ENCODE results near the gene DNAJB13.

DNAJB13 gene, protein sequence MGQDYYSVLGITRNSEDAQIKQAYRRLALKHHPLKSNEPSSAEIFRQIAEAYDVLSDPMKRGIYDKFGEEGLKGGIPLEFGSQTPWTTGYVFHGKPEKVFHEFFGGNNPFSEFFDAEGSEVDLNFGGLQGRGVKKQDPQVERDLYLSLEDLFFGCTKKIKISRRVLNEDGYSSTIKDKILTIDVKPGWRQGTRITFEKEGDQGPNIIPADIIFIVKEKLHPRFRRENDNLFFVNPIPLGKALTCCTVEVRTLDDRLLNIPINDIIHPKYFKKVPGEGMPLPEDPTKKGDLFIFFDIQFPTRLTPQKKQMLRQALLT

DNA sequence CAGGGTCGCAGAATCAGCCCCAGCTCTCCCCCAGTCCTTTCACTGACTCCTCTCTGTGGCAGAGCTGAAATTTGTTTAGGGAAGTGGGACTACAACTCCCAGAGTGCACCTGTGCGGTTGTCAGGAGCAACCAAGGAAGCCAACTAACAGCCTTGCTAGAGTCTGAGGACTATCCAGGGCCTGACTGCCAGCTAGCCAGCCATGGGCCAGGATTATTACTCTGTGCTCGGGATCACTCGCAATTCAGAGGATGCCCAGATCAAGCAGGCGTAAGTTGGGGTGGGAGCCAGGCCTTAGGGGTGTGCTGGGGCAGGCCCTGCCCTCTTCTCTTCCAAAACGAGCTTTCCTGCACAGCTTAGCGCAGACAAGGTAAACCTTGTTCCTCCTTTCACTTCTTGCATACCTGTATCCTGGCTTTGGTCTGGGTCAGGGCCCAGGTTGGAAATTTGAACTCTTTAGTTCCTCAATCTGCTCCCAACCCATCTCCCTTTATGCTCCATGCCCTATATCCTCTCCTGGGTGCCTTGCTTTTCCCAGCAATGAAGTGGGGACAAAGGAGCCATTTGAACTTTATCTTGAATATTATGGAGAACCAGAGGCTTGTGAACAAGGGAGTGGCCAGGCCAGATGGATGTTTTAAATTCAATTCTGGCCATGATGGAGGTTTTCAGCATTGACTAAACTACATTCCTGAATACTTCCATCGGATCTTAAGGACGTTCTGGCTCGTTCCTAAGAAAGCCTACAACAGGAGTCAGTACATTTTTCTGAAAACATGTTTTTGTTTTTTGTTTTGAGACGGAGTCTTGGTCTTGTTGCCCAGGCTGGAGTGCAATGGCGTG lies at the start of gene DNAJB13:
Gene DNAJB13 (plus strand): TSS at position 158 of the 842 bp plus-strand sequence. CDS start 44 bp downstream, at position 202.
- no peak for DNase-seq (ENCODE audit: low read depth)
- no peak within 1 kb of the TSS for H3K4me3 ChIP-seq (ENCODE audit: control insufficient read depth, low read depth, low read length)
- TF ChIP-seq, protein P1, sequence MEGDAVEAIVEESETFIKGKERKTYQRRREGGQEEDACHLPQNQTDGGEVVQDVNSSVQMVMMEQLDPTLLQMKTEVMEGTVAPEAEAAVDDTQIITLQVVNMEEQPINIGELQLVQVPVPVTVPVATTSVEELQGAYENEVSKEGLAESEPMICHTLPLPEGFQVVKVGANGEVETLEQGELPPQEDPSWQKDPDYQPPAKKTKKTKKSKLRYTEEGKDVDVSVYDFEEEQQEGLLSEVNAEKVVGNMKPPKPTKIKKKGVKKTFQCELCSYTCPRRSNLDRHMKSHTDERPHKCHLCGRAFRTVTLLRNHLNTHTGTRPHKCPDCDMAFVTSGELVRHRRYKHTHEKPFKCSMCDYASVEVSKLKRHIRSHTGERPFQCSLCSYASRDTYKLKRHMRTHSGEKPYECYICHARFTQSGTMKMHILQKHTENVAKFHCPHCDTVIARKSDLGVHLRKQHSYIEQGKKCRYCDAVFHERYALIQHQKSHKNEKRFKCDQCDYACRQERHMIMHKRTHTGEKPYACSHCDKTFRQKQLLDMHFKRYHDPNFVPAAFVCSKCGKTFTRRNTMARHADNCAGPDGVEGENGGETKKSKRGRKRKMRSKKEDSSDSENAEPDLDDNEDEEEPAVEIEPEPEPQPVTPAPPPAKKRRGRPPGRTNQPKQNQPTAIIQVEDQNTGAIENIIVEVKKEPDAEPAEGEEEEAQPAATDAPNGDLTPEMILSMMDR (IDR thresholded peaks at IDR 0.05; ENCODE audit: control insufficient read depth, insufficient read depth, low read depth, low read length, missing control alignments): no peak

DNA sequence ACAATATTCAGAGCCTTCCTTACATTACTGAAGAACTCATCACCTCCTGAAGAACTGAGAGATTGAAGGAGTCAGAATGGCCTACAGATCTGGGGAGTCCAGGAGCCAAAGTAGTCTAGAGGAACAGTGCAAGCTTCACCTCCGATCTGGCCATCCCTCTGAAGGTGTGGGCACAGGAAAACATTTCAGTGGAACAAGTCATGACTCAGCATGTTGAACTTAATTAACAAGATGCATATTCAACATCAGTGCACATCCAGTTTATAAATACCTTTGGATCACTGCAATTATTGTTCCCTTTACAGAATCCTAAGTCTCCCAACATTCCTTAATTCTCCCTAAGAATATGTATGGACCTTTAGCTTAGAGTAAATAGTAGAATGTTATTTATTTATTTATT lies 48.5 kb upstream of the DNAJB13 start:
- no peak for DNase-seq (ENCODE audit: low read depth)
- TF ChIP-seq, protein P1 (IDR thresholded peaks at IDR 0.05; ENCODE audit: control insufficient read depth, insufficient read depth, low read depth, low read length, missing control alignments): no peak
- no peak overlapping the region for H3K4me3 ChIP-seq (ENCODE audit: control insufficient read depth, low read depth, low read length)

DNA sequence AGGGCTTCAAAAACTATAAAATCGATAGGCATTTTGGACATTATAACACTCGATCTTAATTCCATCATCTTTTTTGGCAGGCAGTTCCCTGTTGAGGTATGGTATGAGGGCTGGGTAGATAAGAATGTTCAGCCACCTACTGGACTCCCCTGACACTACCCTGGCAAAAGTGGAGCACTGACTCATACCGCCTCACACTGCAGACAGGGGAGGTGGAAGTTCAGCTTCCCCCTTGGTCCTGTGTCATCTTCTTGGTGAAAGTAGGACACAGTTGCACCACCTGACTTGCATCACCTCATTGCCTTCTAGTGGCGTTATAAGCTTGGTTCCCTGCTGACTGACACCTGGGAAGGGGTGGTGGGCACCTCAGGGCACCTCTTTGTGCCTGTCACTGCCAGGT lies 43.6 kb upstream of the DNAJB13 start:
- TF ChIP-seq, protein P1 (IDR thresholded peaks at IDR 0.05; ENCODE audit: control insufficient read depth, insufficient read depth, low read depth, low read length, missing control alignments): peak; percentile 41
- no peak overlapping the region for H3K4me3 ChIP-seq (ENCODE audit: control insufficient read depth, low read depth, low read length)
- DNase-seq (ENCODE audit: low read depth): no peak

DNA sequence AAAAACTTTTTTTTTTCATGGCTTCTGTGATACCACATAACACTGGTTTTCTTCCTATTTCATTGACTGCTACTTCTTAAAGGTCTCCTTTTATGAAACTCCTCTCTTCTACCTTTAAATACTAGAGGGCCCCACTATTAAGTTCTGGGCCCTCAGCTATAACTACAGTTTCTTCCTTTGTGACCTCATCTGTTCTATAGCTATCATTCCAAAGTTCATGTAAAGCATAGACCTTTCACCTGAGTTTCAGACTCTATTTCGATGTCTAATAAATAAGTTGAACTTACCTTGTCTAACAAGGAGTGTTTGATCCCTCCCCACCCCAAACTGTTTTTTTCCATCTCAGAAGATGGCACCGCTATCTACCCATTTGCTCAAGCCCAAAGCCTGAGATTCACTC lies 38.8 kb upstream of the DNAJB13 start:
- no peak overlapping the region for H3K4me3 ChIP-seq (ENCODE audit: control insufficient read depth, low read depth, low read length)
- DNase-seq (ENCODE audit: low read depth): no peak
- TF ChIP-seq, protein P1 (IDR thresholded peaks at IDR 0.05; ENCODE audit: control insufficient read depth, insufficient read depth, low read depth, low read length, missing control alignments): no peak

DNA sequence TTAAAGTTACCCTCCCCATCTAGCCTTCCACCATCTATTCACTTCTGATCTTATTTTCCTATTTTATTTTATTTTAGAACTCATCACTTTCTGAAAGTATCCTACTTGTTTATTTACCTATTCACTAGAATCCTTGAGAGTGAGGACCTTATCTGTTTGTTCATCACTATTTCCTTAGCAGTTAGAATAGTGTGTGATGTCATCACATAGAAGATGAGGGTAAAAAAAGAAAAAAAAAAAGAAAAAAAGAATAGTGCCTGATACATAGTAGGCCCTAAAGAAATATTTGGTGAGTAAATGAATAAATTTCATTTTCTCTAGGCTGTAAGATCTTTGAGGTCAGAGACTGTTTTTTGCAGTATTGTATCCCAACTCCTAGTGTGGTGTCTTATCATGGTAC lies 37.4 kb upstream of the DNAJB13 start:
- no peak for DNase-seq (ENCODE audit: low read depth)
- TF ChIP-seq, protein P1 (IDR thresholded peaks at IDR 0.05; ENCODE audit: control insufficient read depth, insufficient read depth, low read depth, low read length, missing control alignments): no peak
- H3K4me3 ChIP-seq (ENCODE audit: control insufficient read depth, low read depth, low read length): no peak overlapping the region

DNA sequence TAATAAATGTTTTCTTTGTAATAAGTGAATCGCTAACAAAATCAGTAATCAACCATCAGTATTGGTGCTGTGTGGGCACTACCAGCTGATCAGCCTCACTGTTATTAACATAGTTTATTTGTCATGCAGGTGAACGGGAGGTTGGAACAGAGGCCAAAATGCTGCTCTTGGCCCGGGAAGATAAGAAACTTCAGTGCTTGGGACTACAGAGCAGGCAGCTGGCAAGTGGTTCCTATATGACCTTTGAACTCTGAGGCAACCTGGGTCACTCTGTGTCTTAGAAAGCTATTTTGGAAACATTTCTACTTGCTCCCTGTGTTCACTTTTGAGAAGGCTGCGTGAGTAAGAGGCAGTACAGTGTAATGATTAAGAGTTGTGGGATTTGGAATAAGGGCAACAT lies 36.5 kb upstream of the DNAJB13 start:
- no peak for DNase-seq (ENCODE audit: low read depth)
- H3K4me3 ChIP-seq (ENCODE audit: control insufficient read depth, low read depth, low read length): no peak overlapping the region
- TF ChIP-seq, protein P1 (IDR thresholded peaks at IDR 0.05; ENCODE audit: control insufficient read depth, insufficient read depth, low read depth, low read length, missing control alignments): no peak

All from AG09309 (cell line).